Measurements from ENCODE around the gene PDCD2. TPM values are rescaled to one million over a fixed set of nuclear protein-coding genes. Genes with fewer than 3 reads are reported as not detected.

Gene PDCD2, protein sequence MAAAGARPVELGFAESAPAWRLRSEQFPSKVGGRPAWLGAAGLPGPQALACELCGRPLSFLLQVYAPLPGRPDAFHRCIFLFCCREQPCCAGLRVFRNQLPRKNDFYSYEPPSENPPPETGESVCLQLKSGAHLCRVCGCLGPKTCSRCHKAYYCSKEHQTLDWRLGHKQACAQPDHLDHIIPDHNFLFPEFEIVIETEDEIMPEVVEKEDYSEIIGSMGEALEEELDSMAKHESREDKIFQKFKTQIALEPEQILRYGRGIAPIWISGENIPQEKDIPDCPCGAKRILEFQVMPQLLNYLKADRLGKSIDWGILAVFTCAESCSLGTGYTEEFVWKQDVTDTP
- 34.1 TPM for total RNA-seq

DNA sequence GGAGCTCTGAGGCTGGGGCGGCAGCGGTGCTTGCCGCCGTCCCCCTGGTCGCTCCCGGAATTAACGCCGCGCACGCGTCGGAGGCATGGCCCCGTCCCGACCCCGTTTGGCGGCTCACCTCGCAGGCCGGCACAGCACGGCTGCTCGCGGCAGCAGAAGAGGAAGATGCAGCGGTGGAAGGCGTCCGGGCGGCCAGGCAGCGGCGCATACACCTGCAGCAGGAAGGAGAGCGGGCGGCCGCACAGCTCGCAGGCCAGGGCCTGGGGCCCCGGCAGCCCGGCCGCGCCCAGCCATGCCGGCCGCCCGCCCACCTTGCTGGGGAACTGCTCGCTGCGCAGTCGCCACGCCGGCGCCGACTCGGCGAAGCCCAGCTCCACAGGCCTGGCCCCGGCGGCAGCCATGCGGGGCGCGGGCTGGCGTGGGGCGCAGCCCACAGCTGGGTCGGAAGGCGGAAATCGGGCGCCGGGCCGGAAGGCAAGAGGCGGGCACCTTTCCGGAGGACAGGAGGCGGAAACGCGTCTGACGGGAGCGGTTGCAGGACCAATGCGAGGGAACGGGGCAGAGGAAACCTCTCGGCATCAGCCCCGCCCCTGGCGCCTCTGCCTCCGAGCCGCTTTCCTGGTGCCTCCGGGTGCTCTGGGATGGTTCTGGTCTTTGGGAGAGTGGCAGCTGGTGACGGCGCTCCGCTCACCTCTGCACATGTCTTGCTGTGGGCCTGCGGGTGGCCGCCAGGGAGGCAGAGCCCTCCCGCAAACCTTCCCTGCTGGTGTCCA lies at the start of gene PDCD2:
Gene PDCD2 (minus strand): TSS at position 457 of the 773 bp plus-strand sequence. CDS start 56 bp downstream, at position 401.

DNA sequence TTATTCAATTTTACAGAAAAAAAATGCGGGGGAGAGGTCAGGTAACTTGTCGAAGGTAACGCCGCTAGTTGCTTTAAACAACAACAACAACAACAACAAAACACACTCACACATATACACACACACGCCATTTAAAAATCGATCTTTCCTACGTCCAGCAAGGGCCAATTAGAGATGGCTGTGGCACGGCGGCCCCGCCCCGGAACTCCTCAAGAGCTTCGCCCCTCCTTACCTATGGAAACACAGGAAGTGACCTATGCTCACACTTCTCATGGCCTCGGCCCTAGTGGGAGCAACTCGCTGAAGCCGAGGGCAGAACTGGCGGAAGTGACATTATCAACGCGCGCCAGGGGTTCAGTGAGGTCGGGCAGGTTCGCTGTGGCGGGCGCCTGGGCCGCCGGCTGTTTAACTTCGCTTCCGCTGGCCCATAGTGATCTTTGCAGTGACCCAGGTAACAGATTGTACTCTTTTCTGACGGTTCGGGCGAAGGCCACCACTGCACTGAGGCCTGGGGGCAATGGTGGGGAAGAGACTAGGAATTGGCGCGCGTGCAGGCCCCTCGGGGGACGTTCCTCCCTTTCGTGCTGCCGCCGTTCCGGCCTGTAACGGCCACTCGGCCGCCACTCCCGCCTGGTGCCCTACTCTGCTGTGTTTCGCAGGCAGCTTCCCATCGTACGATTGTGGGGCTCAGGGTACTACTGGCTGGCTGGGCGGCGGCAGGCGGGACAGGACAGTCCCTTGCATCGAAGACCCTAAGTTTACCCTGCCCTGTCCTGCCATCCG lies 30.2 kb downstream of the PDCD2 start, which contains the start of gene TBP:
Gene TBP (plus strand): TSS at position 357 of the 783 bp plus-strand sequence. CDS start 2,661 bp downstream, outside the sequence.

DNA sequence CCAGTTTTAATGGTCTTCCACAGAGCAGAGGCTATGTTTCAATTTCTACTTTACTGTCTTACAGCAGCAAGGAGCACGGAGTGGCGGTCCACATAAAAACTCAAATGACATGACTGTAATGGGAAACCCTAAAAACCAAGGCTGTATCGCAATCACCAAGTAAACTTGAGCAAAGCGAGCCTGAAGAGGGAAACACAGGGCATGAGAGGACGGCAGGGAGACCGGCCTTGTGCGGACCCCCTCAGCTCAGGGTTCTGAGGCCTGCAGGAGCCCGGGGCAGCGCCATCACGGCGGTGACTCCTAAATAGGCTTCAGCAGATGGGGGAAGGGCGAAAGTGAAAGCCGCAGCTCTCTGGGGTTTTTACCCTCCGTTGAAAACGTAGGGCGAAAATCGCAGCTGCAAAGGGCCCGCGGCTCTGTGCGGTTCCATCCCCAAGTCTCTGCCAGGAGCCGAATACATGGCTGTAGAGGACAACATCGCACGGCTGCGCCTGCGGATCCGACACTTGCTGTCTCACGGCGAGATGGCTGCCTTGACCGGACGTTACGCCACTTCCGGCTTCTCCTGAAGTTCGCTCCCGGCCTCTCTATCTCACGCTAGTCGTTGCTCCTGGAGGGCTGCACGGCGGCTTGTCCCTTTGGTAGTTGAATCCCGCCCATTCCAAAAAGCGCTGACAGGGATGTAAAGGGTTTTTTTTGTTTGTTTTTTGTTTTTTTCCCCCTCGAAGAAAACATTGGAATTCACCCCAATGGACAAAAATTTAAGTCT lies 31.5 kb downstream of the PDCD2 start, which contains the start of gene PSMB1:
Gene PSMB1 (minus strand): TSS at position 543 of the 769 bp plus-strand sequence. CDS start 65 bp downstream, at position 478.

Other genes with a start within 250 kb of the PDCD2 start
- 136 TPM for gene PSMB1, start 31.3 kb downstream of the PDCD2 start, total RNA-seq
- 19.7 TPM for gene TBP, start 30.3 kb downstream of the PDCD2 start, total RNA-seq

All from camera-type eye (tissue), 1 donor.